Left lung (tissue), 10 donors: ENCODE data around the gene GABARAPL2. TPM values are rescaled to one million over a fixed set of nuclear protein-coding genes. Genes with fewer than 3 reads are reported as not detected.

Experiments used
- ATAC-seq: fragments of 200-7000 bp; cut with Tn5 transposase; one replicate; pipeline ENCODE4 v1.9.1; 2020; ENCODE audit warnings: moderate library complexity
- DNase-seq, 4 donors: peaks; one replicate each; pipeline ENCODE4 v3.0.0-alpha.2; 2013 to 2020
- H3K27ac ChIP-seq, 2 donors: fragments of 200-600 bp; sonication (generic) in 1 of 2; one replicate each; pipeline versions ENCODE4 v1.5.0 to v1.8.0; 2020 to 2021
- H3K27me3 ChIP-seq, 2 donors: fragments of 200-600 bp; sonication (generic) in 1 of 2; one replicate each; pipeline versions ENCODE4 v1.5.0 to v1.8.0; 2020 to 2021
- H3K36me3 ChIP-seq, 2 donors: fragments of 200-600 bp; sonication (generic) in 1 of 2; one replicate each; pipeline versions ENCODE4 v1.5.0 to v1.8.0; 2020 to 2021
- H3K4me1 ChIP-seq, 2 donors: fragments of 200-600 bp; one replicate each; pipeline ENCODE4 v1.8.0; 2021
- H3K4me3 ChIP-seq, 2 donors: fragments of 200-600 bp; sonication (generic) in 1 of 2; one replicate each; pipeline versions ENCODE4 v1.5.0 to v1.8.0; 2020 to 2021; ENCODE audit warnings: mild to moderate bottlenecking in 1 of 2
- H3K9me3 ChIP-seq, 2 donors: fragments of 200-600 bp; sonication (generic) in 1 of 2; one replicate each; pipeline versions ENCODE4 v1.5.0 to v1.8.0; 2020 to 2021
- CTCF ChIP-seq, 2 donors: fragments of 200-600 bp; sonication (generic) in 1 of 2; IDR thresholded peaks; one replicate each; pipeline versions ENCODE4 v1.5.0 to v1.8.0; 2021; ENCODE audit warnings: antibody characterized with exemption in 2 of 2
- intact Hi-C, 2 donors: fragments of 100-400 bp; cut with DNase I; formaldehyde crosslinking; loops; one replicate each; pipeline versions ENCODE4 v1.11.2 to v1.14.2; 2022
- polyA plus RNA-seq, 6 donors: library from polyadenylated mRNA; unstranded; fragments of 120-200 nt; gene quantifications; one replicate each; pipeline ENCODE4 v1.2.1, GENCODE V29; 2013; ENCODE audit not compliant: insufficient read length in 6 of 6
- total RNA-seq, 2 donors: library from RNA; stranded (reverse); fragmentation: NEBNext Ultra II Directional; extraction: Animal tissue kit (Norgen Biotek cat#: 25700); gene quantifications; one replicate each; pipeline ENCODE4 v1.2.1, GENCODE V29; 2021
- donor health status: DM: no; HTN: yes; CAD: no.
- donor health status: DM: no; HTN: no; CAD: no.

The GABARAPL2 gene
- total and polyA plus RNA-seq, 8 donors: 94.1 to 145 (median 137) TPM

GRCh38 chr16:75527825-75528299 lies 38.3 kb upstream of the GABARAPL2 start:
- TF ChIP-seq CTCF (IDR thresholded peaks at IDR 0.05): no peak
- intact Hi-C loops: no loop called here
- DNase-seq (no peak), ATAC-seq (no peak)
- Histone ChIP-seq H3K4me1 (no peaks in the 10 kb centered on the region), H3K36me3 (no peaks in the 10 kb centered on the region), H3K4me3 (no peak overlapping the region), H3K27me3 (no peaks in the 10 kb centered on the region), H3K9me3 (no peaks in the 10 kb centered on the region), H3K27ac (no peak overlapping the region)

GRCh38 chr16:75529056-75529905 lies 36.9 kb upstream of the GABARAPL2 start:
- no peak for TF ChIP-seq CTCF (IDR thresholded peaks at IDR 0.05)
- H3K27ac ChIP-seq: no peak overlapping the region
- DNase-seq (no peak), ATAC-seq (no peak)
- H3K4me1 ChIP-seq: no peaks in the 10 kb centered on the region
- intact Hi-C loops: no loop called here
- H3K9me3 ChIP-seq: no peaks in the 10 kb centered on the region
- no peaks in the 10 kb centered on the region for H3K36me3 ChIP-seq
- no peak overlapping the region for H3K4me3 ChIP-seq
- no peaks in the 10 kb centered on the region for H3K27me3 ChIP-seq

GRCh38 chr16:75529959-75530358 lies 36.2 kb upstream of the GABARAPL2 start:
- Histone ChIP-seq H3K27me3 (no peaks in the 10 kb centered on the region), H3K9me3 (no peaks in the 10 kb centered on the region), H3K4me3 (no peak overlapping the region), H3K4me1 (no peaks in the 10 kb centered on the region), H3K27ac (no peak overlapping the region), H3K36me3 (no peaks in the 10 kb centered on the region)
- ATAC-seq: no peak
- no peak for TF ChIP-seq CTCF (IDR thresholded peaks at IDR 0.05)
- intact Hi-C loops: no loop called here
- DNase-seq: no peak

GRCh38 chr16:75532142-75532765 lies 33.9 kb upstream of the GABARAPL2 start:
- intact Hi-C loops: no loop called here
- no peak overlapping the region for H3K4me3 ChIP-seq
- no peaks in the 10 kb centered on the region for H3K4me1 ChIP-seq
- no peak for DNase-seq
- no peak for TF ChIP-seq CTCF (IDR thresholded peaks at IDR 0.05)
- no peaks in the 10 kb centered on the region for H3K36me3 ChIP-seq
- no peak for ATAC-seq
- no peaks in the 10 kb centered on the region for H3K27me3 ChIP-seq
- no peaks in the 10 kb centered on the region for H3K9me3 ChIP-seq
- no peak overlapping the region for H3K27ac ChIP-seq

GRCh38 chr16:75532791-75533190 lies 33.4 kb upstream of the GABARAPL2 start:
- H3K4me1 ChIP-seq: no peaks in the 10 kb centered on the region
- H3K4me3 ChIP-seq: no peak overlapping the region
- intact Hi-C loops: no loop called here
- no peaks in the 10 kb centered on the region for H3K36me3 ChIP-seq
- DNase-seq (no peak), ATAC-seq (no peak)
- no peak for TF ChIP-seq CTCF (IDR thresholded peaks at IDR 0.05)
- H3K27ac ChIP-seq: no peak overlapping the region
- H3K9me3 ChIP-seq: no peaks in the 10 kb centered on the region
- H3K27me3 ChIP-seq: no peaks in the 10 kb centered on the region
